Psoas muscle (tissue), 8 donors: Measurements from ENCODE around the gene COL8A1. TPM values are rescaled to one million over a fixed set of nuclear protein-coding genes. Genes with fewer than 3 reads are reported as not detected.

Source experiments
- ATAC-seq, 4 donors: fragments of 200-7000 bp; cut with Tn5 transposase; one replicate each; pipeline ENCODE4 v1.9.1; 2020; ENCODE audit warnings: moderate library complexity in 3 of 4, mild to moderate bottlenecking in 2 of 4
- DNase-seq, 2 donors: peaks; one replicate each; pipeline ENCODE4 v3.0.0-alpha.2; 2020
- H3K27ac ChIP-seq: fragments of 200-600 bp; one replicate; pipeline ENCODE4 v1.8.0; 2022
- H3K27me3 ChIP-seq, 3 donors: fragments of 200-600 bp in 1 of 3; one replicate each; pipeline versions ENCODE4 v1.6.1 to v1.8.0; 2013 to 2022; ENCODE audit warnings: low read length in 2 of 3, mild to moderate bottlenecking in 2 of 3, moderate library complexity in 1 of 3; ENCODE audit not compliant: insufficient read depth in 3 of 3
- H3K36me3 ChIP-seq, 2 donors: fragments of 200-600 bp in 1 of 2; one replicate each; pipeline versions ENCODE4 v1.6.1 to v1.8.0; 2013 to 2022; ENCODE audit warnings: low read depth in 1 of 2, mild to moderate bottlenecking in 1 of 2, moderate library complexity in 1 of 2; ENCODE audit not compliant: insufficient read depth in 1 of 2
- H3K4me1 ChIP-seq: fragments of 200-600 bp; one replicate; pipeline ENCODE4 v1.8.0; 2022
- H3K4me3 ChIP-seq: fragments of 200-600 bp; one replicate; pipeline ENCODE4 v1.8.0; 2022; ENCODE audit warnings: mild to moderate bottlenecking
- H3K9me3 ChIP-seq: fragments of 200-600 bp; one replicate; pipeline ENCODE4 v1.8.0; 2022
- CTCF ChIP-seq: fragments of 200-600 bp; IDR thresholded peaks from one replicate; pipeline ENCODE4 v1.8.0; 2022; ENCODE audit warnings: antibody characterized with exemption
- whole genome bisulfite sequencing, 3 donors: extraction: QIAGEN DNeasy Blood & Tissue Kit; methylation state at CpG; one replicate each; pipeline versions ENCODE4 v1.1.6 to v1.1.7; 2013; 5-methylcytosine and 5-hydroxymethylcytosine counted together
- intact Hi-C, 2 donors: fragments of 100-400 bp; cut with DNase I; formaldehyde crosslinking; loops; one replicate each; pipeline versions ENCODE4 v1.11.0 to v1.14.2; 2022
- polyA plus RNA-seq, 3 donors: library from polyadenylated mRNA; stranded (reverse); fragments of 200-250 nt; gene quantifications; one replicate each; pipeline ENCODE4 v1.2.3, GENCODE V29; 2013
- total RNA-seq, 4 donors: library from RNA; stranded (reverse); fragmentation: NEBNext Ultra II Directional in 2 of 4; extraction: Animal tissue kit (Norgen Biotek cat#: 25700) in 2 of 4; gene quantifications; one replicate each; pipeline versions ENCODE4 v1.2.1 to v1.2.4, GENCODE V29; 2021 to 2023
- donor health status: healthy with polysubstance abuse.
- donor health status: DM: no; HTN: no; CAD: no; lungs with moderate emphysema.
- donor health status: Bipolar disorder and iron deficiency.
- donor health status: healthy.
- donor health status: DM: yes; HTN: yes; CAD: no.
- donor health status: DM: no; HTN: no; CAD: no.
- donor health status: DM: no; HTN: no; CAD: no.
- donor health status: DM: yes; HTN: yes; CAD: no.

COL8A1 gene
- total and polyA plus RNA-seq, 7 donors: 1.2 to 11.3 (median 2.3) TPM

GRCh38 chr3:99681976-99682375 lies 43.6 kb downstream of the COL8A1 start:
- TF ChIP-seq CTCF: no peak
- DNase-seq (no peak), ATAC-seq (no peak)
- H3K27ac ChIP-seq: no peak overlapping the region
- H3K4me3 ChIP-seq: no peak overlapping the region
- no peaks in the 10 kb centered on the region for H3K36me3 ChIP-seq
- H3K9me3 ChIP-seq: no peaks in the 10 kb centered on the region
- no peaks in the 10 kb centered on the region for H3K27me3 ChIP-seq
- intact Hi-C loops: loop anchor here in 1 of 2 donors (10.0 kb wide), 1 partner anchor 47 kb away; the partner anchor contains the start of gene COL8A1
- H3K4me1 ChIP-seq: no peaks in the 10 kb centered on the region
- 91 to 98% (median 92%) methylated on average over 9 of the region's 9 CpGs for WGBS, 3 donors

GRCh38 chr3:99683465-99683864 lies 45.1 kb downstream of the COL8A1 start:
- intact Hi-C loops: loop anchor here in 1 of 2 donors (10.0 kb wide), 1 partner anchor 49 kb away; the partner anchor contains the start of gene COL8A1
- H3K27me3 ChIP-seq: no peaks in the 10 kb centered on the region
- no peaks in the 10 kb centered on the region for H3K4me1 ChIP-seq
- H3K4me3 ChIP-seq: no peak overlapping the region
- DNase-seq: no peak
- WGBS, 3 donors: 15 to 27% (median 16%) methylated on average over 1 of the region's 1 CpG
- H3K9me3 ChIP-seq: no peaks in the 10 kb centered on the region
- no peak for ATAC-seq
- H3K36me3 ChIP-seq: no peaks in the 10 kb centered on the region
- no peak overlapping the region for H3K27ac ChIP-seq
- no peak for TF ChIP-seq CTCF

GRCh38 chr3:99683876-99684275 lies 45.5 kb downstream of the COL8A1 start:
- Histone ChIP-seq H3K36me3 (no peaks in the 10 kb centered on the region), H3K27ac (no peak overlapping the region), H3K4me3 (no peak overlapping the region), H3K4me1 (no peaks in the 10 kb centered on the region), H3K9me3 (no peaks in the 10 kb centered on the region), H3K27me3 (no peaks in the 10 kb centered on the region)
- WGBS, 3 donors: 66 to 91% (median 70%) methylated on average over 3 of the region's 3 CpGs
- ATAC-seq (no peak), DNase-seq (no peak)
- intact Hi-C loops: loop anchor here in 1 of 2 donors (10.0 kb wide), 1 partner anchor 49 kb away; the partner anchor contains the start of gene COL8A1
- TF ChIP-seq CTCF: no peak

- WGBS, 3 donors: 66 to 73% (median 72%) methylated on average over 4 of the region's 4 CpGs
- no peak overlapping the region for H3K4me3 ChIP-seq
- no peak for ATAC-seq
- no peaks in the 10 kb centered on the region for H3K4me1 ChIP-seq
- H3K9me3 ChIP-seq: no peaks in the 10 kb centered on the region
- intact Hi-C loops: loop anchor here in 1 of 2 donors (10.0 kb wide), 1 partner anchor 50 kb away; the partner anchor contains the start of gene COL8A1
- H3K27me3 ChIP-seq: no peaks in the 10 kb centered on the region
- no peaks in the 10 kb centered on the region for H3K36me3 ChIP-seq
- H3K27ac ChIP-seq: no peak overlapping the region
- no peak for DNase-seq
- no peak for TF ChIP-seq CTCF
Observed at GRCh38 chr3:99684644-99685043, 46.2 kb downstream of the COL8A1 start.

GRCh38 chr3:99686469-99686868 lies 48.1 kb downstream of the COL8A1 start:
- Histone ChIP-seq H3K9me3 (no peaks in the 10 kb centered on the region), H3K27me3 (no peaks in the 10 kb centered on the region), H3K4me3 (no peak overlapping the region), H3K4me1 (no peaks in the 10 kb centered on the region), H3K27ac (no peak overlapping the region), H3K36me3 (no peaks in the 10 kb centered on the region)
- no peak for DNase-seq
- ATAC-seq: no peak
- 80 to 93% (median 83%) methylated on average over 1 of the region's 1 CpG for WGBS, 3 donors
- no peak for TF ChIP-seq CTCF
- intact Hi-C loops: loop anchor here in 1 of 2 donors (10.0 kb wide), 1 partner anchor 52 kb away; the partner anchor contains the start of gene COL8A1
